OCI-LY3 (cell line): ENCODE measurements around the gene LECT2.

Source experiments
- EZH2phosphoT487 ChIP-seq: fragments of 200-600 bp; shearing (Covaris generic); IDR thresholded peaks from 2 replicates; pipeline ENCODE4 v1.6.1; 2018; ENCODE audit warnings: antibody characterized with exemption, mixed run types, low read depth
- TF ChIP-seq, protein P1 (sequence below): fragments of 200-600, 300-600 bp; sonication (generic); IDR thresholded peaks from 2 replicates; pipeline ENCODE4 v1.5.1; 2014; ENCODE audit warnings: antibody characterized with exemption, low read length, low read depth

- TF ChIP-seq, protein P1, sequence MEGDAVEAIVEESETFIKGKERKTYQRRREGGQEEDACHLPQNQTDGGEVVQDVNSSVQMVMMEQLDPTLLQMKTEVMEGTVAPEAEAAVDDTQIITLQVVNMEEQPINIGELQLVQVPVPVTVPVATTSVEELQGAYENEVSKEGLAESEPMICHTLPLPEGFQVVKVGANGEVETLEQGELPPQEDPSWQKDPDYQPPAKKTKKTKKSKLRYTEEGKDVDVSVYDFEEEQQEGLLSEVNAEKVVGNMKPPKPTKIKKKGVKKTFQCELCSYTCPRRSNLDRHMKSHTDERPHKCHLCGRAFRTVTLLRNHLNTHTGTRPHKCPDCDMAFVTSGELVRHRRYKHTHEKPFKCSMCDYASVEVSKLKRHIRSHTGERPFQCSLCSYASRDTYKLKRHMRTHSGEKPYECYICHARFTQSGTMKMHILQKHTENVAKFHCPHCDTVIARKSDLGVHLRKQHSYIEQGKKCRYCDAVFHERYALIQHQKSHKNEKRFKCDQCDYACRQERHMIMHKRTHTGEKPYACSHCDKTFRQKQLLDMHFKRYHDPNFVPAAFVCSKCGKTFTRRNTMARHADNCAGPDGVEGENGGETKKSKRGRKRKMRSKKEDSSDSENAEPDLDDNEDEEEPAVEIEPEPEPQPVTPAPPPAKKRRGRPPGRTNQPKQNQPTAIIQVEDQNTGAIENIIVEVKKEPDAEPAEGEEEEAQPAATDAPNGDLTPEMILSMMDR = no peak
- no peak for TF ChIP-seq EZH2phosphoT487
Observed at GRCh38 chr5:136000932-136001331, 46.1 kb upstream of the LECT2 start.
